GM12864 (cell line): ENCODE data around the gene IGFBP7.

Experiments
- DNase-seq: peaks from one replicate; pipeline ENCODE4 v3.0.0-alpha.2; 2011; ENCODE audit warnings: low read depth
- H3K4me3 ChIP-seq: 2 replicates; pipeline ENCODE4 v1.5.1; 2011; ENCODE audit warnings: mild to moderate bottlenecking, low read depth, low read length, control low read depth
- CTCF ChIP-seq: IDR thresholded peaks from 2 replicates; pipeline ENCODE4 v1.5.1; 2011; ENCODE audit warnings: low read depth, mild to moderate bottlenecking, moderate library complexity, low read length, control low read depth, inconsistent platforms; ENCODE audit errors: missing control alignments

IGFBP7 gene

GRCh38 chr4:57099363-57099762 is 10.8 kb downstream of the IGFBP7 start:
- no peak for TF ChIP-seq CTCF
- no peak for DNase-seq
- no peak overlapping the region for H3K4me3 ChIP-seq

- TF ChIP-seq CTCF: no peak
- DNase-seq: no peak
- H3K4me3 ChIP-seq: no peak overlapping the region
These were observed 11.2 kb downstream of the IGFBP7 start for GRCh38 chr4:57098941-57099340.

GRCh38 chr4:57098415-57098814 is 11.8 kb downstream of the IGFBP7 start:
- TF ChIP-seq CTCF: no peak
- no peak overlapping the region for H3K4me3 ChIP-seq
- no peak for DNase-seq

- H3K4me3 ChIP-seq: no peak overlapping the region
- no peak for DNase-seq
- TF ChIP-seq CTCF: no peak
These were observed 12.5 kb downstream of the IGFBP7 start for GRCh38 chr4:57097711-57098110.

- H3K4me3 ChIP-seq: no peak overlapping the region
- no peak for DNase-seq
- no peak for TF ChIP-seq CTCF
These were observed 14.2 kb downstream of the IGFBP7 start for GRCh38 chr4:57095956-57096355.

- no peak for DNase-seq
- TF ChIP-seq CTCF: no peak
- H3K4me3 ChIP-seq: no peak overlapping the region
These were observed 14.9 kb downstream of the IGFBP7 start for GRCh38 chr4:57095245-57095644.

- H3K4me3 ChIP-seq: no peak overlapping the region
- no peak for DNase-seq
- no peak for TF ChIP-seq CTCF
These were observed 15.4 kb downstream of the IGFBP7 start for GRCh38 chr4:57094832-57095223.
